Thymus (tissue), 11 donors: ENCODE data around the gene LBP. TPM values are rescaled to one million over a fixed set of nuclear protein-coding genes. Genes with fewer than 3 reads are reported as not detected.

Experiments used
- DNase-seq, 9 donors: peaks; one replicate each; pipeline ENCODE4 v3.0.0-alpha.2; 2013; ENCODE audit warnings: low spot score in 9 of 9, low read depth in 6 of 9, missing footprints in 1 of 9
- H3K27ac ChIP-seq, 2 donors: one replicate each; pipeline ENCODE4 v1.5.1; 2013; ENCODE audit warnings: control low read depth in 1 of 2, low read depth in 1 of 2, low read length in 1 of 2, mild to moderate bottlenecking in 1 of 2, moderate library complexity in 1 of 2
- H3K27me3 ChIP-seq, 2 donors: one replicate each; pipeline ENCODE4 v1.5.1; 2013; ENCODE audit warnings: low read length in 1 of 2; ENCODE audit not compliant: control insufficient read depth in 2 of 2, insufficient read depth in 1 of 2
- H3K36me3 ChIP-seq, 2 donors: one replicate each; pipeline ENCODE4 v1.5.1; 2013; ENCODE audit warnings: low read length in 1 of 2, mild to moderate bottlenecking in 1 of 2, moderate library complexity in 1 of 2; ENCODE audit not compliant: control insufficient read depth in 2 of 2, insufficient read depth in 2 of 2
- H3K4me1 ChIP-seq, 2 donors: one replicate each; pipeline ENCODE4 v1.5.1; 2013; ENCODE audit warnings: low read length in 2 of 2; ENCODE audit not compliant: control insufficient read depth in 2 of 2, insufficient read depth in 2 of 2
- H3K4me3 ChIP-seq, 2 donors: one replicate each; pipeline ENCODE4 v1.5.1; 2013; ENCODE audit warnings: low read length in 2 of 2, control low read depth in 1 of 2, mild to moderate bottlenecking in 1 of 2
- H3K9me3 ChIP-seq, 2 donors: one replicate each; pipeline ENCODE4 v1.5.1; 2013; ENCODE audit warnings: low read length in 1 of 2, mild to moderate bottlenecking in 1 of 2; ENCODE audit not compliant: control insufficient read depth in 2 of 2, insufficient read depth in 1 of 2
- WGBS: extraction: QIAGEN DNeasy Blood & Tissue Kit; methylation state at CpG from one replicate; pipeline ENCODE4 v1.1.7; 2013; 5-methylcytosine and 5-hydroxymethylcytosine counted together
- polyA plus RNA-seq: library from polyadenylated mRNA; stranded (reverse); fragments of 200-250 nt; gene quantifications from one replicate; pipeline ENCODE4 v1.2.3, GENCODE V29; 2013
- total RNA-seq: library from RNA; stranded (reverse); fragments of 120-200 nt; gene quantifications from one replicate; pipeline ENCODE4 v1.2.4, GENCODE V29; 2013
- donor health status: healthy.

The LBP gene
- total and polyA plus RNA-seq, 2 donors = 0.09 to 0.32 TPM

- Histone ChIP-seq H3K27me3 (peaks cover 7 to 38% of the 10 kb centered on the region in 2 donors), H3K4me1 (peaks cover 0 to 6% of the 10 kb centered on the region in 2 donors), H3K36me3 (no peaks in the 10 kb centered on the region), H3K27ac (no peak overlapping the region), H3K9me3 (no peaks in the 10 kb centered on the region), H3K4me3 (no peak overlapping the region)
- WGBS = 46% methylated on average over 8 of the region's 8 CpGs
- DNase-seq = no peak
Measured at GRCh38 chr20:38304845-38305447, 41.3 kb upstream of the LBP start.

GRCh38 chr20:38305541-38305940, 40.7 kb upstream of the LBP start:
- WGBS = 91% methylated on average over 4 of the region's 4 CpGs
- Histone ChIP-seq H3K36me3 (no peaks in the 10 kb centered on the region), H3K27ac (no peak overlapping the region), H3K27me3 (peaks cover 7 to 38% of the 10 kb centered on the region in 2 donors), H3K4me3 (no peak overlapping the region), H3K4me1 (peaks cover 0 to 5% of the 10 kb centered on the region in 2 donors), H3K9me3 (no peaks in the 10 kb centered on the region)
- DNase-seq = no peak

GRCh38 chr20:38306379-38306778, 39.9 kb upstream of the LBP start:
- WGBS = 88% methylated on average over 6 of the region's 6 CpGs
- Histone ChIP-seq H3K36me3 (no peaks in the 10 kb centered on the region), H3K27me3 (peaks cover 7 to 33% of the 10 kb centered on the region in 2 donors), H3K4me3 (no peak overlapping the region), H3K9me3 (no peaks in the 10 kb centered on the region), H3K27ac (no peak overlapping the region), H3K4me1 (peaks cover 0 to 5% of the 10 kb centered on the region in 2 donors)
- DNase-seq = no peak

GRCh38 chr20:38307371-38308046, 38.8 kb upstream of the LBP start:
- Histone ChIP-seq H3K9me3 (no peaks in the 10 kb centered on the region), H3K4me1 (peaks cover 0 to 5% of the 10 kb centered on the region in 2 donors), H3K27ac (no peak overlapping the region), H3K27me3 (peaks cover 7 to 28% of the 10 kb centered on the region in 2 donors), H3K4me3 (no peak overlapping the region), H3K36me3 (no peaks in the 10 kb centered on the region)
- DNase-seq = no peak
- 69% methylated on average over 8 of the region's 8 CpGs for WGBS

- WGBS = 84% methylated on average over 4 of the region's 4 CpGs
- Histone ChIP-seq H3K4me1 (peaks cover 0 to 5% of the 10 kb centered on the region in 2 donors), H3K27me3 (peaks cover 4 to 23% of the 10 kb centered on the region in 2 donors), H3K9me3 (no peaks in the 10 kb centered on the region), H3K27ac (no peak overlapping the region), H3K4me3 (no peak overlapping the region), H3K36me3 (no peaks in the 10 kb centered on the region)
- DNase-seq = no peak
Measured at GRCh38 chr20:38308047-38308438, 38.2 kb upstream of the LBP start.

- H3K27me3 ChIP-seq = peaks cover 4 to 20% of the 10 kb centered on the region in 2 donors
- 97% methylated on average over 1 of the region's 1 CpG for WGBS
- no peaks in the 10 kb centered on the region for H3K9me3 ChIP-seq
- H3K27ac ChIP-seq = no peak overlapping the region
- no peak overlapping the region for H3K4me3 ChIP-seq
- peaks cover 0 to 5% of the 10 kb centered on the region in 2 donors for H3K4me1 ChIP-seq
- no peak for DNase-seq
- no peaks in the 10 kb centered on the region for H3K36me3 ChIP-seq
Measured at GRCh38 chr20:38308447-38308846, 37.8 kb upstream of the LBP start.

GRCh38 chr20:38311091-38311490, 35.2 kb upstream of the LBP start:
- Histone ChIP-seq H3K36me3 (no peaks in the 10 kb centered on the region), H3K27me3 (no peaks in the 10 kb centered on the region), H3K4me1 (no peaks in the 10 kb centered on the region), H3K9me3 (no peaks in the 10 kb centered on the region), H3K4me3 (no peak overlapping the region), H3K27ac (no peak overlapping the region)
- WGBS = 92% methylated on average over 3 of the region's 3 CpGs
- DNase-seq = no peak

GRCh38 chr20:38311491-38311890, 34.8 kb upstream of the LBP start:
- WGBS = 84% methylated on average over 3 of the region's 3 CpGs
- H3K27me3 ChIP-seq = no peaks in the 10 kb centered on the region
- no peak overlapping the region for H3K27ac ChIP-seq
- no peaks in the 10 kb centered on the region for H3K9me3 ChIP-seq
- no peaks in the 10 kb centered on the region for H3K36me3 ChIP-seq
- DNase-seq = no peak
- H3K4me1 ChIP-seq = no peaks in the 10 kb centered on the region
- no peak overlapping the region for H3K4me3 ChIP-seq

- H3K27ac ChIP-seq = no peak overlapping the region
- 97% methylated on average over 2 of the region's 2 CpGs for WGBS
- no peaks in the 10 kb centered on the region for H3K36me3 ChIP-seq
- H3K27me3 ChIP-seq = no peaks in the 10 kb centered on the region
- H3K9me3 ChIP-seq = no peaks in the 10 kb centered on the region
- no peak for DNase-seq
- H3K4me1 ChIP-seq = no peaks in the 10 kb centered on the region
- no peak overlapping the region for H3K4me3 ChIP-seq
Measured at GRCh38 chr20:38313676-38314075, 32.6 kb upstream of the LBP start.
